ENCODE results near the gene TAS1R2.
"Not testable (repeated sequence)": the region's sequence is repeated elsewhere in the genome, so short reads cannot be mapped to it uniquely, and the experiment has no call there.

DNA sequence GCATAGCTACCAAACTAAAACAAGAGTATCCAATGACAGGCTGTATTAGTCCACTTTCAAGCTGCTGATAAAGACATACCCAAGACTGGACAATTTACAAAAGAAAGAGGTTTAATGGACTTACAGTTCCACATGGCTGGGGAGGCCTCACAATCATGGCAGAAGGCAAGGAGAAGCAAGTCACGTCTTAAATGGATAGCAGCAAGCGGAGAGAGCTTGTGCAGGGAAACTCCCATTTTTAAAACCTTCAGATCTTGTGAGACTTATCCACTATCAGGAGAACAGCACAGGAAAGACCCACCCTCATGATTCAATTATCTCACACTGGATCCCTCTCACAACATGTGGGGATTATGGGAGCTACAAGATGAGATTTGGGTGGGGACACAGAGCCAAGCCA, 11.7 kb downstream of the TAS1R2 start:
- TF ChIP-seq POLR2A (IDR thresholded peaks at IDR 0.05; ENCODE audit: low read depth, low read length); RFX5 (IDR thresholded peaks at IDR 0.05; ENCODE audit: low read depth, low read length); CEBPB (IDR thresholded peaks at IDR 0.05; ENCODE audit: low read depth, low read length); RCOR1 (IDR thresholded peaks at IDR 0.05; ENCODE audit: insufficient replicate concordance, low read length); MAFK (IDR thresholded peaks at IDR 0.05; ENCODE audit: low read depth, low read length); MXI1 (IDR thresholded peaks at IDR 0.05; ENCODE audit: borderline replicate concordance, low read depth, low read length); RAD21 (IDR thresholded peaks at IDR 0.05; ENCODE audit: low read length); CHD1 (IDR thresholded peaks at IDR 0.05; ENCODE audit: low read depth, low read length): not testable (repeated sequence)
- TF ChIP-seq, protein P1, sequence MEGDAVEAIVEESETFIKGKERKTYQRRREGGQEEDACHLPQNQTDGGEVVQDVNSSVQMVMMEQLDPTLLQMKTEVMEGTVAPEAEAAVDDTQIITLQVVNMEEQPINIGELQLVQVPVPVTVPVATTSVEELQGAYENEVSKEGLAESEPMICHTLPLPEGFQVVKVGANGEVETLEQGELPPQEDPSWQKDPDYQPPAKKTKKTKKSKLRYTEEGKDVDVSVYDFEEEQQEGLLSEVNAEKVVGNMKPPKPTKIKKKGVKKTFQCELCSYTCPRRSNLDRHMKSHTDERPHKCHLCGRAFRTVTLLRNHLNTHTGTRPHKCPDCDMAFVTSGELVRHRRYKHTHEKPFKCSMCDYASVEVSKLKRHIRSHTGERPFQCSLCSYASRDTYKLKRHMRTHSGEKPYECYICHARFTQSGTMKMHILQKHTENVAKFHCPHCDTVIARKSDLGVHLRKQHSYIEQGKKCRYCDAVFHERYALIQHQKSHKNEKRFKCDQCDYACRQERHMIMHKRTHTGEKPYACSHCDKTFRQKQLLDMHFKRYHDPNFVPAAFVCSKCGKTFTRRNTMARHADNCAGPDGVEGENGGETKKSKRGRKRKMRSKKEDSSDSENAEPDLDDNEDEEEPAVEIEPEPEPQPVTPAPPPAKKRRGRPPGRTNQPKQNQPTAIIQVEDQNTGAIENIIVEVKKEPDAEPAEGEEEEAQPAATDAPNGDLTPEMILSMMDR (conservative IDR thresholded peaks at IDR 0.05; ENCODE audit: low read depth, low read length), result not testable (repeated sequence)
- TF ChIP-seq, protein P2, sequence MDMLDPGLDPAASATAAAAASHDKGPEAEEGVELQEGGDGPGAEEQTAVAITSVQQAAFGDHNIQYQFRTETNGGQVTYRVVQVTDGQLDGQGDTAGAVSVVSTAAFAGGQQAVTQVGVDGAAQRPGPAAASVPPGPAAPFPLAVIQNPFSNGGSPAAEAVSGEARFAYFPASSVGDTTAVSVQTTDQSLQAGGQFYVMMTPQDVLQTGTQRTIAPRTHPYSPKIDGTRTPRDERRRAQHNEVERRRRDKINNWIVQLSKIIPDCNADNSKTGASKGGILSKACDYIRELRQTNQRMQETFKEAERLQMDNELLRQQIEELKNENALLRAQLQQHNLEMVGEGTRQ (IDR thresholded peaks at IDR 0.05; ENCODE audit: low read depth, low read length), result not testable (repeated sequence)
